Stimulated activated effector memory CD8-positive, alpha-beta T cell treated with anti-CD3 and anti-CD28 coated beads, Interleukin-12 subunit alpha, Interleukin-12 subunit beta, amount 100 ng/mL, for 72 hours (primary cell): ENCODE measurements around the gene ADRB1.
A peak's percentile ranks its signal among the peaks of the same experiment; 100 is the strongest.

Source experiments
- ATAC-seq: fragments of 150-1000 bp; cut with Tn5 transposase; 2 replicates; pipeline ENCODE4 v1.10.0; 2021
- DNase-seq, 2 donors: peaks; one replicate each; pipeline ENCODE4 v3.0.0; 2021 to 2022; ENCODE audit warnings: low spot score in 2 of 2
- H3K27ac Mint-ChIP-seq: one replicate; pipeline ENCODE4 v1.8.0; 2022; ENCODE audit warnings: mild to moderate bottlenecking, mixed read lengths
- H3K36me3 Mint-ChIP-seq: one replicate; pipeline ENCODE4 v1.8.0; 2022; ENCODE audit warnings: mild to moderate bottlenecking, mixed read lengths
- H3K4me1 Mint-ChIP-seq: one replicate; pipeline ENCODE4 v1.8.0; 2022; ENCODE audit warnings: mixed read lengths
- H3K4me3 Mint-ChIP-seq: one replicate; pipeline ENCODE4 v1.8.0; 2022; ENCODE audit warnings: mild to moderate bottlenecking, mixed read lengths
- H3K9me3 Mint-ChIP-seq: one replicate; pipeline ENCODE4 v1.8.0; 2022; ENCODE audit warnings: mixed read lengths

ADRB1 gene

GRCh38 chr10:114021717-114022680 lies 21.7 kb upstream of the ADRB1 start:
- Mint-ChIP-seq H3K4me1 (peaks cover 21% of the 10 kb centered on the region), H3K4me3 (no peak overlapping the region), H3K9me3 (no peaks in the 10 kb centered on the region), H3K36me3 (no peaks in the 10 kb centered on the region), H3K27ac (no peak overlapping the region)
- DNase-seq (no peak), ATAC-seq (no peak)

DNA sequence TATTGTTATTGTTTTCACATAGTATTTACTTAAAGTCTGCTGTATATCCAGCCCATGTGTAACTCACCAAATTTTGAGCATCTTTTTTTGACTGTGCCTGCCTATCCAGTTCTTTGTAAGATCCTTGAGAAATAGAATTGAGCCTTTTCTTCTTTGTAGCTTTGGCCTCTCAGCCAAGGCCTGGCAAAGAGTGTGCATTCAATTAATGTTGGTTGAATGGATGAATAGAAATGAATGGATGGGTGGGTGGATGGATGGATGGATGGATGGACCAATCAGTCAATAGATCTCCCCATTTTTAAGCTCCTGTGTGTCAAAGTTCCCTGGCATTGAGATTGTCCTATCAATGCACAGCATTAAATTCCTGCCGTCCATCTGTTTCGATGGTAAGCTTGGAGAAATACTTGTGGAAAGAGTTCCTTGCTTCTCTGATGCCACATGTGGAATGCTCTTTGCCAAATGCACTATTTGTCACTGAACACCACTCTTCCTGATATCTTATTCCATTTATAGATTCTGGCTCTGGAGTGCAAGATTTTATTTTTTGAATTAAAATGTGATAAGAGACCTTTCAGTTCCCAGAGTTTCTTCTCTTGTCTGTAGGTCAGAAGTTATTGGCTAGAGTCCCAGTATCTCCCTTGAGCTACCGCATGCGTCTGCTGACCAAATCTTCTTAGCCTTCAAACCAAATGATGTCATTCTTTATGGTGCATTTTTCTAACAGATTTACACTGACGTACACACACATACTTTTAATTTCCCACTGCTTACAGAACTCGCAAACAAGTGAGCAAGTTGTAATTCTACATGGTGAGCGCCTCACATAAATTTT lies 20.7 kb upstream of the ADRB1 start:
- no peak overlapping the region for H3K27ac Mint-ChIP-seq
- peaks cover 21% of the 10 kb centered on the region for H3K4me1 Mint-ChIP-seq
- H3K4me3 Mint-ChIP-seq: no peak overlapping the region
- no peak for ATAC-seq
- DNase-seq: no peak
- no peaks in the 10 kb centered on the region for H3K9me3 Mint-ChIP-seq
- H3K36me3 Mint-ChIP-seq: no peaks in the 10 kb centered on the region

GRCh38 chr10:114024876-114025610 lies 18.6 kb upstream of the ADRB1 start:
- peak in 1 of 2 donors; percentile 52 for DNase-seq
- Mint-ChIP-seq H3K9me3 (no peaks in the 10 kb centered on the region), H3K27ac (peak overlapping the region; percentile 70), H3K4me1 (peaks cover 28% of the 10 kb centered on the region), H3K36me3 (no peaks in the 10 kb centered on the region), H3K4me3 (peak overlapping the region; percentile 13)
- ATAC-seq: peak; percentile 57

DNA sequence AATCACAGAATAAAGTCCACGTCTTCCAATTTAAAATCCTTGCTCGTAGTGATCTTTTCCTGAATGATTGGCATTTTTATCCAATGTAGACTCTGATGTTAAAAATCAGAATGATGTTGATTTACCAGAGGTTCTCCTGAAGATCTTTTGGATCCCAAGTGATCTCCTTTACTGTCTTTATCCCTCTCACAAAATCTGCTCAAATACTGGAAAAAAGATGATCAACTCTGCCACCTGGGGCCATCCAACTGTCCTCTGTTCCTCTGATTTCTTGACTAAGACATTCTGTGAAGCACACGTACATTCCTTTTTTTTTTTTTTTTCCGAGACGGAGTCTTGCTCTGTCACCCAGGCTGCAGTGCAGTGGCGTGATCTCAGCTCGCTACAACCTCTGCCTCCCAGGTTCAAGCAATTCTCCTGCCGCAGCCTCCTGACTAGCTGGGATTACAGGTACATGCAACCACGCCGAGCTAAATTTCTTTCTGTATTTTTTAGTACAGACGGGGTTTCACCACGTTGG lies 18.0 kb upstream of the ADRB1 start:
- no peak for ATAC-seq
- Mint-ChIP-seq H3K36me3 (no peaks in the 10 kb centered on the region), H3K9me3 (no peaks in the 10 kb centered on the region), H3K4me3 (peak overlapping the region; percentile 13), H3K27ac (peak overlapping the region; percentile 70), H3K4me1 (peaks cover 29% of the 10 kb centered on the region)
- DNase-seq: no peak

DNA sequence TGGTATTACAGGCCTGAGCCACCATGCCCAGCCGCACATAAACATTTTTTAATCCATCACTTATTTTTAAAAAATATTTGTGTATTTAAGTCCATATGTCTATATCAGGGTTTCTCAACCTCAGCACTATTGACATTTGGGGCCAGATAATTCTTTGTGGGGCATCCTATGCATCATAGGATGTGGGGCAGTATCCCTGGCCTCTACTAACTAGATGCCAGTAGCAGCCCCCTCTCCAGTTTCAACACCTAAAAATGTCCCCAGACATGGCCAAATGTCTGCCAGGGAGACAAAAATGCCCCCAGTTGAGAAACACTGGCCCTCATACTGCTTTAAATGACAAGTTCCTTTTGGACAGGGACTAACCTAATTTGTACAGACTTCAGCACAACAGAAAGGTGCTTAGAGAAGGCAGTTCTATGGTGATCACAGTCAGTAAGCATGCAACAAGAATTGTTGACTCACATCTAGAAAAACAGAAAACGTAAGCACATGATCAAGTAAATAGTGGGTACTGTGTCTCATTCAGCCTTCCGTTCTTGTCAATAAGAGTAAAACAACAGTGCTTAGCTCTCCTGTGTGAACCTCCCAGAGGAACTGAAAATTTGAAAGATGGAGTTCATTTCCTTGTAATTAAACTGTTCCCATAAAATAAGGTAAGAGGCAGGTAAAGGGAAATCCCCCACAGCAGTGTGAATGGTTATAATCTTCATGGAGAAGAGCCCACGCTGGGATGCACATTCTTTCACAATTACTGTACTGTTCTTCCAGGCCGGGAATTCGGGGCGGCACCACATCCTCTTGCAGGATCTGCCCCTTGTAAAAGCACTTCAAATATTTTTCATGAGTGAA lies 17.3 kb upstream of the ADRB1 start:
- Mint-ChIP-seq H3K4me3 (peak overlapping the region; percentile 13), H3K4me1 (peaks cover 29% of the 10 kb centered on the region), H3K9me3 (no peaks in the 10 kb centered on the region), H3K36me3 (no peaks in the 10 kb centered on the region), H3K27ac (no peak overlapping the region)
- ATAC-seq (peak; percentile 24), DNase-seq (no peak)

DNA sequence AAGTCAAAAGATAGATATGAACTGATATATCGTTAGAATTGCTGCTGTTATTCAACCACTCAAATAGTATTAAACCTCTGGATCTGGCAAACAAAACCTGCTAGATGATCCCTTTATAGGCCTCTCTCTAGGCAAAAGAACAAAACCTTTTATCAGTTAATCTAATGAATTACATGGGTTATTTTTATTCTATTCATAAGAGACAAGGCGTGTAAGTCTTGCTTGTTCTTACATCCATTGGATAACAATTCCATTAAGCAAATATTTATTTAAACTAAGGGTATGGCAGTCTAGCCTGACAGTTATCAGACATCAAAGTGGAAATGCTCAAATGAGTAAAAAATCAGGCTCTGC lies 16.6 kb upstream of the ADRB1 start:
- H3K4me1 Mint-ChIP-seq: peaks cover 29% of the 10 kb centered on the region
- ATAC-seq: no peak
- no peaks in the 10 kb centered on the region for H3K9me3 Mint-ChIP-seq
- H3K4me3 Mint-ChIP-seq: no peak overlapping the region
- no peak overlapping the region for H3K27ac Mint-ChIP-seq
- no peaks in the 10 kb centered on the region for H3K36me3 Mint-ChIP-seq
- no peak for DNase-seq

DNA sequence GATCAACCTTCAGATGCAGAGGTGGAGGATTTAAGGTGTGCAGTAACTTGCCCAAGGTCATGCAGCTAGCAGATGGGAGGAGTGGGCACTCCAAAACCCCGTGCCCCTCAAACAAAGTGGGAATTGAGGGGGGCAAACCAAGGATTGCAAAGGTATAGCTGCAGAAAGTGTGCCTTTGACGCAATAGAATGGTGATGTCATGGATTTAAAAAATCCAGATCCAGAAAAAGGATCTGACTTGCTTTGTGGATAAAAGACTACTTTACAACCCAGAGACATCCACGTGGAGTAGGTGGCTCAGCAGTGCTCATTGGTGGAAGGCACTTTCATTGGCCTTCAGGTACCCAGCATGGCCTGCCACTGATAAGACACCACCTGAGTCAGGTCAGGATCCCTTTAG lies 15.7 kb upstream of the ADRB1 start:
- no peak overlapping the region for H3K4me3 Mint-ChIP-seq
- peaks cover 29% of the 10 kb centered on the region for H3K4me1 Mint-ChIP-seq
- H3K36me3 Mint-ChIP-seq: no peaks in the 10 kb centered on the region
- no peaks in the 10 kb centered on the region for H3K9me3 Mint-ChIP-seq
- H3K27ac Mint-ChIP-seq: no peak overlapping the region
- no peak for DNase-seq
- no peak for ATAC-seq

- H3K9me3 Mint-ChIP-seq: no peaks in the 10 kb centered on the region
- DNase-seq: no peak
Measured at GRCh38 chr10:114028425-114028824, 15.2 kb upstream of the ADRB1 start.

DNA sequence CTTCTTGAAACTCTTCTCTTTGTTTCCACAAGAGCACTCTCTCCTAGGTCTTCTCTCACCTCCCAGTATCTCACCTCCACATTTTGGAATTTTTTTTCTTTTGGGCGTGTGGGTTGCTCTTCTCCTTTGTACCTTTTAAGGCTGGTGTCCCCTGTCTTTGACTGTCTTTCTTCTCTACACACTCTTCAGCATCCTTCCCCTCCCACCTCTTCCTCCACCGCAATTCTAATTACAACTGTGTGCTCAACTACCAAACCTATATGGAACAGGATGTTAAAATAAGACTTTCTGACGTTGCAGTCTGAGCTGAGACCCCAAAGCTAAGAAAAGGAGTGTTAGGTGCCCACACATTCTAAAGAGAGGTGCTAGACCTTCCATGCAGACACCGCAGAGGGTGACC lies 14.0 kb upstream of the ADRB1 start:
- DNase-seq (no peak), ATAC-seq (no peak)
- no peak overlapping the region for H3K4me3 Mint-ChIP-seq
- H3K36me3 Mint-ChIP-seq: no peaks in the 10 kb centered on the region
- H3K27ac Mint-ChIP-seq: no peak overlapping the region
- peaks cover 22% of the 10 kb centered on the region for H3K4me1 Mint-ChIP-seq
- no peaks in the 10 kb centered on the region for H3K9me3 Mint-ChIP-seq

More at GRCh38 chr10:114028425-114028824, 15.2 kb upstream of the ADRB1 start:
- no peak for ATAC-seq
- Mint-ChIP-seq H3K4me3 (no peak overlapping the region), H3K4me1 (peaks cover 29% of the 10 kb centered on the region), H3K36me3 (no peaks in the 10 kb centered on the region), H3K27ac (no peak overlapping the region)

- H3K4me1 Mint-ChIP-seq: peaks cover 17% of the 10 kb centered on the region
- no peaks in the 10 kb centered on the region for H3K9me3 Mint-ChIP-seq
- H3K36me3 Mint-ChIP-seq: no peaks in the 10 kb centered on the region
Measured at GRCh38 chr10:114030140-114030539, 13.5 kb upstream of the ADRB1 start.

DNA sequence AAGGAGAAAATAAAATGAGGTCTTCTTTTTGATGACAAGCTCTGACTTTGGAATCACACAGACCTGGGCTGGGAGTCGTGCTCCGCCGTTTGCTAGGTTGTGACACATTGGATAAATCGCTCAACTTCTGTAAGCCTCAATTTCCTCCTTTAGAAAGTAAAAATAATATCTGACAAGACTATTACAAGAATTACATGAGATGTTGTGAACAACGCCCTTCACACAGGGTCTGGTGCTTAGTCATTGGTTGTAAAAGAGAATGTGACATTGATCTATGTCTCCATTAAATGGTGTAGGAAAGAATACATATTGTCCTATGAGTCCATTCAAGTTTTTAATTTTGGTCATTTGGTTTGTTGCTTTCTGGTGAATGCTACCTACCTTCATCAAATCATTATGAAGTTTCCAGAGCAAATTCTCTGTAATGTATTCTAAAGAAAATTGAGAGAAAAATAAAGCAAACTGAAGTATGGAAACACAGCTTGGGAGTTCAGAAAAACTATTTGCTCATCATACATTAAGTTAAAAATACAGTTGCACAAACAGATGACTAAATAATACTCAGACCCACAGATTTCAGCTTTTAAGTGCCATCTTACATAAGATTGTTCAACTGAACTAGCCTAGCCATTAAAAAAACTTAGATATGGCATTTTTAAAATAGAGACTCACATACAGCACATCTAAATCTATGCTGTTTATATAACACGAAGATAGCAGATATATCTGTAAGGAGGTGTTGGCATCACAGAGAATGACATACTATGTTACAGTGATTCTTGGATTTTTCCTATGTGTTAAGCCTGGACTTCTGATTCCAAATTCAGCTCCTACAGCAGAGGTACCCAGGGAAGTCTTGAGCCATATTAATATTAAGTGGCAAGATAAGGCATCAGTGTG lies 12.3 kb upstream of the ADRB1 start:
- H3K27ac Mint-ChIP-seq: no peak overlapping the region
- no peak for DNase-seq
- H3K4me1 Mint-ChIP-seq: peaks cover 8% of the 10 kb centered on the region
- no peak overlapping the region for H3K4me3 Mint-ChIP-seq
- no peak for ATAC-seq
- H3K9me3 Mint-ChIP-seq: no peaks in the 10 kb centered on the region
- no peaks in the 10 kb centered on the region for H3K36me3 Mint-ChIP-seq

More at GRCh38 chr10:114030140-114030539, 13.5 kb upstream of the ADRB1 start:
- no peak overlapping the region for H3K4me3 Mint-ChIP-seq
- H3K27ac Mint-ChIP-seq: no peak overlapping the region
- DNase-seq: no peak
- ATAC-seq: peak; percentile 13

GRCh38 chr10:114033566-114033965 lies 10.1 kb upstream of the ADRB1 start:
- H3K36me3 Mint-ChIP-seq: no peaks in the 10 kb centered on the region
- H3K4me1 Mint-ChIP-seq: peaks cover 8% of the 10 kb centered on the region
- H3K9me3 Mint-ChIP-seq: no peaks in the 10 kb centered on the region
- DNase-seq: no peak
- H3K4me3 Mint-ChIP-seq: no peak overlapping the region
- ATAC-seq: no peak
- H3K27ac Mint-ChIP-seq: no peak overlapping the region

DNA sequence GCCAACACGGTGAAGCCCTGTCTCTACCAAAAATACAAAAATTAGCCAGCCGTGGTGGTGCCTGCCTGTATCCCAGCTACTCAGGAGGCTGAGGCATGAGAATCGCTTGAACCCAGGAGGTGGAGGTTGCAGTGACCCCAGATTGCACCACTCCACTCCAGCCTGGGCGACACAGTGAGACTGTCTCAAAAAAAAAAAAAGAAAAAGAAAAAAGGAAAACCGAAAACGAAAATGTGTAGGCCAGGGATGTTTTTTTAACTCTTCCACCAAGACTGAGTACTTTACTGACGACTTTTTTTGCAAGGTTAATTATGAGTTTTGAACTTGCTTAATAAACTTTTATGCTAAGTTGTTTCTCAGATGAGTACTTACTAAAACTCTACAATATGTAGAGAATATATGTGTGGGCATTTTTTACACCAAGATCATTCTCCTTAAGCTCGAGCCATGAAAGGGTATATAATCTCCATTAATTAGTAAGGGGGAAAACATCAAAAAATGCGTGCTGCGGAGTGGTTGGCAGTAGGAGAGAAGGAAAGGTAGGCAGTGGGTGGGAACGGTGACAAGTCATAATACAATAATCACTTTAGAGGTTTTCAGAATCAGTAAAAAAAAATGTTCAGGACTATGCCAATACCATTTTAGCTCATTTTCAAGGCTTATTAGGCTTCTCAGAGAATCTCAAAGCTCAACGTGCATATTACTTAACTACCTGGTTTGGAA lies 8.6 kb upstream of the ADRB1 start:
- no peak for DNase-seq
- peaks cover under 1% of the 10 kb centered on the region for H3K4me1 Mint-ChIP-seq
- H3K9me3 Mint-ChIP-seq: no peaks in the 10 kb centered on the region
- no peak overlapping the region for H3K27ac Mint-ChIP-seq
- no peak for ATAC-seq
- no peak overlapping the region for H3K4me3 Mint-ChIP-seq
- H3K36me3 Mint-ChIP-seq: no peaks in the 10 kb centered on the region
